ENCODE data around the gene ALG14. TPM values are rescaled to one million over a fixed set of nuclear protein-coding genes. Genes with fewer than 3 reads are reported as not detected.

The ALG14 gene
- total RNA-seq, 4 donors from 2014 or later = 1.1 to 2.4 (median 1.4) TPM

DNA sequence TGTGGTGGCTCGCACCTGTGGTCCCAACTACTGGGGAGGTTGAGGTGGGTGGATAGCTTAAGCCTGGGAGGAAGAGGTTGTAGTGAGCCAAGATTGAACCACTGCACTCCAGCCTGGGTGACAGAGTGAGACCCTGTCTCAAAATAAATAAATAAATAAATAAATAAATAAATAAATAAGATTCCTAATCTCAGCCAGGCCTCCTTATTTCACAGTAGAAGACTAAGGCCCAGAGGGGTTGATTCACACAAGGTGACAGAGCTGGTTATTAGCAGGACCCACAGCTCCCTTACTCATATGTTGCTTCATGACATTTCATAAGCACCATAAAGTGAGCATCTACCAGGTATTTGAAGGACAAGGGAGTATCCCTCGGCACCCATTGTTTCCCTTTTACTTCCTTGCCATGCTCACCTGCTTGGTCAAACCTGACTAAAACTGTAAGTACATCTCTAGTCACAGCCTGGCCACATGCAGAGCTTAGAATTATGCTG, 32.7 kb downstream of the ALG14 start:
- TF ChIP-seq, protein P1, sequence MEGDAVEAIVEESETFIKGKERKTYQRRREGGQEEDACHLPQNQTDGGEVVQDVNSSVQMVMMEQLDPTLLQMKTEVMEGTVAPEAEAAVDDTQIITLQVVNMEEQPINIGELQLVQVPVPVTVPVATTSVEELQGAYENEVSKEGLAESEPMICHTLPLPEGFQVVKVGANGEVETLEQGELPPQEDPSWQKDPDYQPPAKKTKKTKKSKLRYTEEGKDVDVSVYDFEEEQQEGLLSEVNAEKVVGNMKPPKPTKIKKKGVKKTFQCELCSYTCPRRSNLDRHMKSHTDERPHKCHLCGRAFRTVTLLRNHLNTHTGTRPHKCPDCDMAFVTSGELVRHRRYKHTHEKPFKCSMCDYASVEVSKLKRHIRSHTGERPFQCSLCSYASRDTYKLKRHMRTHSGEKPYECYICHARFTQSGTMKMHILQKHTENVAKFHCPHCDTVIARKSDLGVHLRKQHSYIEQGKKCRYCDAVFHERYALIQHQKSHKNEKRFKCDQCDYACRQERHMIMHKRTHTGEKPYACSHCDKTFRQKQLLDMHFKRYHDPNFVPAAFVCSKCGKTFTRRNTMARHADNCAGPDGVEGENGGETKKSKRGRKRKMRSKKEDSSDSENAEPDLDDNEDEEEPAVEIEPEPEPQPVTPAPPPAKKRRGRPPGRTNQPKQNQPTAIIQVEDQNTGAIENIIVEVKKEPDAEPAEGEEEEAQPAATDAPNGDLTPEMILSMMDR (IDR thresholded peaks at IDR 0.05; ENCODE audit: low read depth) = no peak

DNA sequence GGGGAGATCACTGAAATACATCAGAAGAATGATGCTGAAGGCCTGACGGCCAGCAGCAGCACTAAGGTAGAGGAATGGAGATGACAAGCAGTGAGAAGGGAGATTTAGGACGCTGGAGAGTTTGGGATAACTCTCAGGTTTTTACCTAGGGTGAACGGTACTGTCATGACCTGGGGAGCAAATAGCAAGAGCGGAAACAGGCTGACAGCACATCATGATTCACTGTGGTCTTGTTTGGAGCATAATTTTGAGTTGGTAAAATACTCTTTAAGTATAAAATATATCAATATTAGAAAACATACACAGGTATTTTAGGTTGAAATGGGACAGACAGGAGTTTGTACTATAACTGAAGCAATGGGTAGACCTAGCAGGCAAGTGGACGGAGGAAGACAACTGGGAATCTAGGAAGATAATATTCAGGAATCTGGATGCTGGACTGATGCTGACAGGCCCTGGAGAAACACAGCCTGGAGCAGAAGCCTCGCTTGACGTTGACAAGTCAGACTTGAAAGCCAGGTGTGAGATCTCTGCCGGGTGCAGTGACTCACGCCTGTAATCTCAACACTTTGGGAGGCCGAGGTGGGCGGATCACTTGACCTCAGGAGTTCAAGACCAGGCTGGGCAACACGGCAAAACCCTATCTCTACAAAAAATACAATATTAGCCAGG, 33.3 kb downstream of the ALG14 start:
- TF ChIP-seq, protein P1 (IDR thresholded peaks at IDR 0.05; ENCODE audit: low read depth) = no peak

DNA sequence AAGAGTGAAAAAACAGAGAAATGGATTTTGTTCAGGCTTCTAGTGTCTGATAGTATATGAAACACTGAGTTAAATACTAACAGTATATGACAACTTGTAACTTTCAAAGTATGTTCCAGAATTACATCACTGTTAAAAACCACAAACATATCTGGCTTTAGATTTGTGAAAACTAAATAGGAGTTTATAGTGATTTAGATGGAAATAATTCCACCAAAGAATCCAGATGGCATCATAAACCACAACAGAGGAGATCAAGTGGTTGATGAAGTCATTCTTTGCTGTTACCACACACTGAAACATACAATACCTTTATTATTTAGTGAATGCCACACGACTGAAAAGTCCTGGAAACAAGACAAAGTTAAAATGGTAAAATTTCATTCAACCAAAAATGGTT, 37.2 kb downstream of the ALG14 start:
- TF ChIP-seq, protein P1 (IDR thresholded peaks at IDR 0.05; ENCODE audit: low read depth) = no peak

DNA sequence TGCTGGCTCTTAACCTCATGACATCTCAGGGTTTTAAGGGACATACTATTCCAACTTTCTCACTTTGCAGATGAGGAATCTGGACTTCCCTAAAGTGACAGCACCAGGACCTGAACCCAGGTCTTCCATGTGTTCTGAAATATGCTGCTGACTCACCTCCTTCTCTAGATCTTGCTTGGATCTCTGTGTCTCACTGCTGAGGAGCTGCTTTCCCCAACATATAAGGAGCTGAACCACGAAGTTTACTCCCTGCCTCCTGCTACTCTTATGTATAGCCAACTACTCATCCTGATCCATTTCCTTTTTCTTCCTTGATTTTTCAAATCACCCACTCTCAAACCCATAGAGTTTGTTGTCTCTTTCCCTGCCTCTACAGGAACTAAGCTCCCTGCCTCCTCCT, 38.2 kb downstream of the ALG14 start:
- TF ChIP-seq, protein P1 (IDR thresholded peaks at IDR 0.05; ENCODE audit: low read depth) = no peak

DNA sequence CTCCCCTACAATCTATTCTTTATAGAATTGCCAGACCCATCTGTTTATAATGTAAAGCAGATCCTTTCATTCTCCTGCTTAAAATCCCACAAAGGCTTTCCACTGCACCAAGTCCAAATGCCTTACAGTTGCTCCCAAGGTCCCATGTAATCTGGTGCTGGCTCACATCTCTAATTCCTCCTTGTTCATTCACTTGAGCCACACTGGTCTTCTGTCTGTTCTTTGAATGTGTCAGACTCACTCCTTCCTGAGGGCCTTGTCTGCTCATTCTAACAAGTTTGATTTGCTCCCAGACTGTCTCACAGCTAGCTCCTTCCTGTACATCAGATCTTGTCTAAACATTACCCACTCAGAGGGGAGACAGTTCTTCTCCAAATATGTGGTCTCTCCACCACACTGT, 38.9 kb downstream of the ALG14 start:
- TF ChIP-seq, protein P1 (IDR thresholded peaks at IDR 0.05; ENCODE audit: low read depth) = no peak

DNA sequence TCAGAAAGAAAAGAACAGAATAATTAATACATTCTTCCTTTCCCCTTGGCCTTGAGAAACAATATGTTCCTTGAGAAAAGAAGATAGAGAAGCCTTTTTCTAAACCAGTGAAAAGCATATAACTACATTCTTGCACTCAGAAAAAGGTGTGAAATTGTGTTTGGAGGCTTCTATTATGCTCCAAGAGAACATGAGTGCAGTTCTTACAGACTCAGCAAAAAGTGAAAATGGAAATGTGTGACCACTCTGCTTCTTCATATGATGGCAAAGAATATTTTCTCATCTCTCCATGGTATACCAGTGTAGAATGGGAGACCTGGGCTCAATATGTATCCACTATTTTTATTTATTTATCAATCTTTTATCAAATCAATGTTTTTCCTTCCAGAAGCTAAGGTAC, 43.2 kb downstream of the ALG14 start:
- TF ChIP-seq, protein P1 (IDR thresholded peaks at IDR 0.05; ENCODE audit: low read depth) = no peak

DNA sequence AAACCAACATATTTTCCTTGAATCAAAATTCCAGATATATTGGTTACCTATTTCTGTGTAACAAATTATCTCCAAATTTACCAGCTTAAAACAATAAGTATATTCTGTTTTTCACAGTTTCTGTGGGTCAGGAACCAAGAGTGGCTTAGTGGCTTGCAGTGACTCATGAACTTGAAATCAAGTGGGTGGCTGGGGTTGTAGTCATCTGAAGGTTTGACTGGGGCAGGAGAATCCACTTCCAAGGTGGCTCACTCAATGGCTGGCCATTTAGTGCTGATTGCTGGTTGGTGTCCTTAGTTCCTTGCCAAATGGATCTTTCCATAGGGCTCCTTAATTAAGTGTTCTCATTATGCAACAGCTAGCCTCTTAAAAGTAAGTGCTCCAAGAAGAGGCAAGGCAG, 43.8 kb downstream of the ALG14 start:
- TF ChIP-seq, protein P1 (IDR thresholded peaks at IDR 0.05; ENCODE audit: low read depth) = no peak

All from subcutaneous adipose tissue (tissue), 4 donors.